ENCODE measurements around the gene HS3ST4.
"Not testable (repeated sequence)": the region's sequence is repeated elsewhere in the genome, so short reads cannot be mapped to it uniquely, and the experiment has no call there.

The HS3ST4 gene

GRCh38 chr16:26015776-26016175, 324.0 kb downstream of the HS3ST4 start:
- no peak for DNase-seq

GRCh38 chr16:26016989-26017388, 325.2 kb downstream of the HS3ST4 start:
- DNase-seq = no peak

DNA sequence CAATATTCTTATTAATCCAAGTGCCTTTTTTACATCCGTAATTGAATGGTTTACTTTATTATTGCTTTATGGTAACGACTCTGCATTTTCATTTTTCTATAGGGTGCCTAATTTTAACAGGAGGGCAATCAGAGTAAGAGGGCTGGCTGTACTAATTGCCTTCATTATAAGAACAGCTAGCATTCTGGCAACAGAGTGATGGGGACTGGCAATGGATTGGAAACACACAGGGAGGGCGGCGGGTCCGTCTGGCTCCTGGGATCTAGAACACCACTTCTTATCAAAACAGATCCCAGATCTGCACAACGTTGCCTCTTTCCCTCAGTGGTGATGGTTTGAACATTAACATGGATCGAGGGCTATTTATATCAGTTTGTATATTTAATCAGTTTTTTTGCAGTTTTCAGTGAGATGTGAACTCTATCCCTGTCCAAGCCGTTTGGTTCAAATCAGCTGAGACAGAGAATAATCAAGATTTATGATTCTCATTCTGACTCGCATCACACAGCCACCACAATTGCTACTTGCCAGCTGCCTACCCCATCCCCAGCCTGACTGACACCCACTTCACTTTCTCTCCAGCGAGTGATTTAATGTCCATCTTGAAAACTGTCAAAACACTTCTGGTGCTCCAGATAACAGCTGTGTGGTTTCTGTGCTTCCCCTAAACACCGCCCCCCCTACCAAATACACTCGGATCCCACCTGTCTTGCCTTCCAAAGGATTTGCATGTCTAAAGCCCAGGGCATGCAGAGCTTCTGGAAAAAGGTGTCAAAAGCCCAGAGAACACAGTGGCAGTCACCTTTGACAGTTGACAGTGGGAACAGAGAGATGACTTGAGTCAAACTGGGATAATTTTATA, 327.9 kb downstream of the HS3ST4 start:
- no peak for DNase-seq

- no peak for DNase-seq
Measured at GRCh38 chr16:26026709-26027450, 335.1 kb downstream of the HS3ST4 start.

GRCh38 chr16:26031286-26031685, 339.5 kb downstream of the HS3ST4 start:
- no peak for DNase-seq

DNA sequence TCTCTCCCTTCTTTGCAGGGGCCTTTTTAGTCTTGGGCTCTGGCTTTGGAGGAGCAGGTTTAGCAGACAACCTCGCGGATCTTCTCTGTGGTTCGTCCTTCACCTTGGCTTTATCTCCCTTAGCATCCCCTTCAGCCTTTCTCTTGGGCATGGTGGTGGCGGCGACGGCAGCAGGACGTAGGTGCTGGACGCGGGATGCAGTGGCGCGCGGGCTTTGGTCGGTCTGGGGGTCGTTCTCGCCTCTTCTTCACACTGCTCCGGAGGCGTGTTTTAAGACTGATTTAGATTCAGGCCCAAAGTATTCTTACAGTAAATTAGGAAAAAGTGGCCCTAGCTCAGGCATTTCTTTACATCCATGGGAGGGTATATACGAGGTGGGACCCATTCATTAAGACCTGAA, 340.9 kb downstream of the HS3ST4 start:
- not testable (repeated sequence) for DNase-seq

- DNase-seq = no peak
Measured at GRCh38 chr16:26041952-26042668, 350.4 kb downstream of the HS3ST4 start.

- DNase-seq = no peak
Measured at GRCh38 chr16:26050472-26050871, 358.7 kb downstream of the HS3ST4 start.

GRCh38 chr16:26051063-26051462, 359.3 kb downstream of the HS3ST4 start:
- no peak for DNase-seq

DNA sequence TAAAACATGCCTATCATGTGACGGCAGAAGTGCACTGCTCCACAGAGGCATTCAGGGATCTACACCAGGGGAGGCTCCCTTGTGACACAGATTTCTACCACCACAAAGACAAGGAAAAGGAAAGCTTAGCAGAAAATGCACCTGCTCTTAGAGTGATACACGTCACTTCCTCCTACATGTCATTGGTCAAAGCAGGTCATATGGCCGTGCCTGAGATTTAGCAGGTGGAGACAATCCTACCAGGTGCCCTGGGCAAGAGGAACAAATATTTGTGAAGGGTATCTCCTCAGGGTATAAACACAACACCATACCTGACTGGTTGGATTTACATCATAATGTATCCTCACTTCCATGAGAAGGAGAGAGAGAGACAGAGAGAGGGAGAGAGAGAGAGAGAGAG, 362.1 kb downstream of the HS3ST4 start:
- no peak for DNase-seq

- no peak for DNase-seq
Measured at GRCh38 chr16:26058326-26058725, 366.6 kb downstream of the HS3ST4 start.

DNA sequence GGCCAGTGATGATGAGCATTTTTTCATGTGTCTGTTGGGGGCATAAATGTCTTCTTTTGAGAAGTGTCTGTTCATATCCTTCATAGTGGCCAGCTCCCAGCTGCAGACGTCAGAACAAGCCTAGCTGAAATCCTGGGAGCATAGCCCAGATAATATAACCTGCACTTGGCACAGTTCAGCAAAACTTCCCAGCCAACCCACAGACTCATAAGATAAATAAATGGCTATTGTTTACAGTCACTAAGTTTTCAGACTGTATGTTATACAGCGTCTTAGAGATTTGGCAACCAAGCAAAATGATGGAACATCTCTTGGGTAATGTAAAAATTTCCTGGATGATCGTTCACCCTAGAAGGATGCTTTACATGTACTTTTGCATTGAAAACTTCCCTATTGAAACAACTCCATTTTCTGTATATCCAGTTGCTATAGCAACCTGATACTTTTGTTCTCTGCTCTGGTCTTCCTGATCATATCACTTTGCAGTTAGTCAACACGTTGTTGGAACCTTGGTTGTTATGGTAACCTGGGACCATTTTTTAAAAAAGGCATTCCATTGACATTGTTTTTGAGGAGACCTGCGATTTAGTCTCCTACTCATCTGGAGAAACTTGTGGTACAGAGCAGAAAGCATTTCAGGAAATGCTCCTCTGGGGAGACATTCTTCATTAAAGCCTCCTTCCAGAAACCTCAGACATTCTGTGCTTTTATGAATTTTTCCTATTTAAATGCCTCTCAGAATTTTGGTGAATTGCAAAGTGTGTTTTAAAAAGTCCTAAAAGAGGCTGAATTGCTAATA, 378.7 kb downstream of the HS3ST4 start:
- no peak for DNase-seq

DNA sequence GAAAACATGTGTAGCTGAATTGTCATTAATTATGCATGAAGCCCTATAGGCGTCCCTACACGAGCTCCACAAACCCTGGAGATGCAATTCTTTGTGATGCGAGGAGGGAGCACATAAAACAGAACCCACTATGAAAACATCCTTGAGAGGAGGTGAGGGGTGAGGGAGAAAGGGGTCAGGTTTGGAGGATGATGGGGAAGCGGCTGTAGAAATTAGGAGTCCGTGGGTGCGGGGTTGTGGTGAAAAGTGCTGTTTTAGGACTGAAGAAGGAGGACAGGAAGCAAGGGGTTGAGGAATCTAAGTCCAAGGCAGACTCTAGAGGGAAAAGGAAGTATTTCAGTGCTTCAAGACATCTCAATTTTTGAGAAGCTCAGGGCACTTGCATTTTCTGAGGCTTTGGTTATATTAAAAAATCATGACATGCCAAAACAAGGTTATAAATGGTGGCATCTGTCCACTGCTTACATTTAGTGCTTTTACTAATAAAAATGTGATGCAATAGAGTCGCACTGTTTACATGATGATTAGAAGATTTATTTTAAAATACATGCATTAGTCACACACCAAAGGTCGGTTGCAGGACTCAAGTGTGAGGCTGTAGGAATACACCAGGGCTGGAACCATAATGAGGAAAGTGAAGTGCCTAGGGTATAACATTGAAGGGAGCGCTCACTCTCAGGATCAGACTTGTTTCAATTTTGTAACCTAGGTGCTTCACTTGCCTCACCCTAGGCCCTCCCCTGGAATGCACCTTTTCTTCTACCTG, 379.5 kb downstream of the HS3ST4 start:
- no peak for DNase-seq

DNA sequence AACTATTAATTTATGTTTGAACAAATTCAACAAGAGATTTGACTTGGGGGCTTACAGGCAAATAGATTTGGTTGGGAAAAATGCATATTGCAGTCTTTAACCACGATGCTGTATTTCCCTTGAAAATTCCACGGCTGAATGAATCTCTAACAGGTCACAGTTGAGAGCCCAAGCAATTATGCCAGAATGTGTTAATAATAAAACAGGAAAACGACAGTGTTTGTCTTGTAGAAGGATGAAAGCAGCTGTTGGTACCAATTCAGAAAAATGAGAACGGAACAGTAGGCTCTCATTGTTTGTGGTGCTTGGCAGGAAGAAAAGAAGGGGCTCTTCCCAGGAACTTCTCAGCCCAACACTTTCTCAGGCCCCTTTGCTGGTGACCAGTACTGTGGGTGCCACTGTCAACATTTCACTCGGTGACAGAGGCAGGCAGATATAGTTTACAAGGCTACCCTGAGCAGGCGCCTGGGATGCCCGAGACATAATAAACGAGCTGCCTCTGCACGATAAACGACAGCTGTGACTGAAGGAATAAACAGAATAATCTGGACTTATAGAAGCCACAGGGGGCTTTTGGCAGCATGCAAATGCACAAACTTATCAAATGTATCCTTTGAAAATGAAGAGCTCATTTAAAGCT, 387.1 kb downstream of the HS3ST4 start:
- DNase-seq = no peak

- no peak for DNase-seq
Measured at GRCh38 chr16:26087091-26087490, 395.3 kb downstream of the HS3ST4 start.

GRCh38 chr16:26091511-26091910, 399.8 kb downstream of the HS3ST4 start:
- DNase-seq = no peak

DNA sequence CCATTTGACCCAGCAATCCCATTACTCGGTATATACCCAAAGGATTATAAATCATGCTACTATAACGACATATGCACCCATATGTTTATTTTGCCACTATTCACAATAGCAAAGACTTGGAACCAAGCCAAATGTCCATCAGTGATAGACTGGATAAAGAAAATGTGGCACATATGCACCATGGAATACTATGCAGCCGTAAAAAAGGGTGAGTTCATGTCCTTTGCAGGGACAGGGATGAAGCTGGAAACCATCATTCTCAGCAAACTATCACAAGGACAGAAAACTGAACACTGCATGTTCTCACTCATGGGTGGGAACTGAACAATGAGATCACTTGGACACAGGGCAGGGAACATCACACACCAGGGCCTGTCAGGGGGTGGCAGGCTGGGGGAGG, 406.4 kb downstream of the HS3ST4 start:
- not testable (repeated sequence) for DNase-seq

DNA sequence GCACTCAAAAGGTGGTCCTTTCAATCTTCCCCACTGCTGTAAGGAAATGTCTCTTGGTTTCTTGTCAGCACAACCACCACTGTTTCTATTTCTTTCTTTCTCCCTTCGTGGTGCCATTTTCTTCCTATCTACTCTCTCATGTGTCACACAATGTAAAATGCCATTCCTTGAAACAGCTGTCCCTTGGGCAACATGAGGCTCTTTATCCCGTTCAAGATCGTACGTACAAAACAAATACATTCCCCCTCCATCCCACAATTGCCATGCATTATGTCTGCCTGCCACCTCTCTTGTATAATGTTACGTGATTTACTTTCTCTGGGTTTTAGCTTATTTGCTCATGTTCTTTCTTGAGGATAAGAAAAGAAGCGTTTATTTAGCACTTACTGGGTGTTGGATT, 410.6 kb downstream of the HS3ST4 start:
- DNase-seq = no peak

- DNase-seq = no peak
Measured at GRCh38 chr16:26108836-26109505, 417.2 kb downstream of the HS3ST4 start.

- peak; percentile 0 for DNase-seq
Measured at GRCh38 chr16:26111900-26112299, 420.1 kb downstream of the HS3ST4 start.

GRCh38 chr16:26118575-26118974, 426.8 kb downstream of the HS3ST4 start:
- DNase-seq = no peak

Data from DMS53 (cell line).